Body of pancreas (tissue), 4 donors: Measurements from ENCODE around the gene ADGRL3.

Experiments used
- POLR2A ChIP-seq, 3 donors: fragments of 450-650 bp; IDR thresholded peaks; one replicate each; pipeline ENCODE4 v1.6.1; 2016; ENCODE audit warnings: antibody characterized with exemption in 3 of 3, mild to moderate bottlenecking in 2 of 3
- TF ChIP-seq, protein P1 (sequence below), 7 experiments: fragments of 450-650 bp in 4 of 7; fragments of 200-600 bp in 3 of 7; sonication (generic) in 3 of 7; IDR thresholded peaks; one replicate each; pipeline ENCODE4 v1.5.1; 2016 to 2019; ENCODE audit warnings: antibody characterized with exemption in 7 of 7

GRCh38 chr4:61478340-61478739 lies 278.2 kb downstream of the ADGRL3 start:
- no peak for TF ChIP-seq POLR2A (IDR thresholded peaks at IDR 0.05)
- TF ChIP-seq, protein P1, sequence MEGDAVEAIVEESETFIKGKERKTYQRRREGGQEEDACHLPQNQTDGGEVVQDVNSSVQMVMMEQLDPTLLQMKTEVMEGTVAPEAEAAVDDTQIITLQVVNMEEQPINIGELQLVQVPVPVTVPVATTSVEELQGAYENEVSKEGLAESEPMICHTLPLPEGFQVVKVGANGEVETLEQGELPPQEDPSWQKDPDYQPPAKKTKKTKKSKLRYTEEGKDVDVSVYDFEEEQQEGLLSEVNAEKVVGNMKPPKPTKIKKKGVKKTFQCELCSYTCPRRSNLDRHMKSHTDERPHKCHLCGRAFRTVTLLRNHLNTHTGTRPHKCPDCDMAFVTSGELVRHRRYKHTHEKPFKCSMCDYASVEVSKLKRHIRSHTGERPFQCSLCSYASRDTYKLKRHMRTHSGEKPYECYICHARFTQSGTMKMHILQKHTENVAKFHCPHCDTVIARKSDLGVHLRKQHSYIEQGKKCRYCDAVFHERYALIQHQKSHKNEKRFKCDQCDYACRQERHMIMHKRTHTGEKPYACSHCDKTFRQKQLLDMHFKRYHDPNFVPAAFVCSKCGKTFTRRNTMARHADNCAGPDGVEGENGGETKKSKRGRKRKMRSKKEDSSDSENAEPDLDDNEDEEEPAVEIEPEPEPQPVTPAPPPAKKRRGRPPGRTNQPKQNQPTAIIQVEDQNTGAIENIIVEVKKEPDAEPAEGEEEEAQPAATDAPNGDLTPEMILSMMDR (IDR thresholded peaks at IDR 0.05): no peak
